Measurements from ENCODE around the gene HDGFL3. TPM values are rescaled to one million over a fixed set of nuclear protein-coding genes. Genes with fewer than 3 reads are reported as not detected.

The HDGFL3 gene
- total and polyA plus RNA-seq, 2 donors (not counting 3 experiments of a cell fraction or from before 2014, with no cell fraction given), result 20.2 to 155 TPM

DNA sequence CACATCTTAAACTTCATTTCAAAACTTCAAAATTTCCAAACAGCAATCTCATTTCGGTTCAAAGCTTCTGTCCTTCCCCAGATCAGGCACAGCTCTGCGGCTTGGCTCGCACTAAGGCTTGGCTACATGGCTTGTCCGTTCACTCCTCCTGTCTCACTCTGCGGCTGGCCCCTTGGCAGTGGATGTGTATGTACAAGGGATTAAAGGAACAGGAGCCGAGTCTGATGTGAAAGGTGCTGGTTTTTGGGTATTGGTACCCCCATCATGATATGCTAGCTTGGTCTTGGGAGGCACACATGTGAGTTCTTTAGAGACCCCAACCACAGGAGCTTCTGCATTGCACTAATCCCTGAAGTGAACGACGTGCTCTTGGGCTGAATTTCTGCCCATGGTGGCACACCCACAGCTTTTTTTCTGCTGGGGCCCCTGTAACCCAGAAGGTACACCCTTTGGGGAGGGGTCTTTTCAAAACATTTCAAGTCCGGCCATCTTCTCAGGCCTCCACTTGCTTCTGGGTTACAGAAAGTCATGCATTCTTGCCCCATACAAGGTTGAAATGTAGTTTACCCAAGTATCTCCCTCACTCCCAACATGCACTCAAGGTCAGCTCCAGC lies 87.5 kb downstream of the HDGFL3 start:
- dilution Hi-C loops (cut with MboI; ENCODE audit: extremely low pct_ligation_motif_present, low sequenced_read_pairs), result no loop called here
- ChIA-PET POLR2A (no interaction called here), CTCF (interaction anchor here (1.1 to 1.5 kb wide), 2 partner anchors 53 to 109 kb away, joined by 3 read pairs; partner anchors contain the start of genes BTBD1 and C15orf40)
- Histone ChIP-seq H2AFZ (ENCODE audit: low read depth, low read length) (no peak overlapping the region), H3K9me1 (replicated peaks; ENCODE audit: control insufficient read depth, extremely low read depth, insufficient read depth, low read length) (no peaks in the 10 kb centered on the region), H4K20me1 (replicated peaks; ENCODE audit: control insufficient read depth, extremely low read depth, insufficient read depth, low read length) (no peaks in the 10 kb centered on the region), H3K4me1 (ENCODE audit: control insufficient read depth, extremely low read depth, insufficient read depth, low read length) (no peaks in the 10 kb centered on the region), H3K9me3 (replicated peaks; ENCODE audit: control insufficient read depth, insufficient read depth, low read length) (no peaks in the 10 kb centered on the region), H3K36me3 (ENCODE audit: control insufficient read depth in 2 of 2, extremely low read depth in 1 of 2, insufficient read depth in 2 of 2, low read length in 2 of 2) (peaks cover 22 to 39% of the 10 kb centered on the region in 2 experiments), H3K4me2 (ENCODE audit: insufficient read depth, low read length) (no peak overlapping the region), H3K27ac (ENCODE audit: insufficient read depth, low read depth, low read length) (no peak overlapping the region), H3K4me3 (replicated peaks in 1 of 3; ENCODE audit: insufficient read depth in 1 of 3, low read depth in 1 of 3, low read length in 3 of 3) (no peak overlapping the region), H3K79me2 (ENCODE audit: control insufficient read depth, insufficient read depth, low read length) (no peaks in the 10 kb centered on the region), H3K27me3 (ENCODE audit: control insufficient read depth in 2 of 2, insufficient read depth in 2 of 2, low read length in 2 of 2) (no peaks in the 10 kb centered on the region), H3K9ac (replicated peaks; ENCODE audit: extremely low read depth, insufficient read depth, low read length) (no peak overlapping the region)
- intact Hi-C loops (cut with micrococcal nuclease), result no loop called here
- FAIRE-seq, result no peak
- TF ChIP-seq, protein P1, sequence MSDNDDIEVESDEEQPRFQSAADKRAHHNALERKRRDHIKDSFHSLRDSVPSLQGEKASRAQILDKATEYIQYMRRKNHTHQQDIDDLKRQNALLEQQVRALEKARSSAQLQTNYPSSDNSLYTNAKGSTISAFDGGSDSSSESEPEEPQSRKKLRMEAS (IDR thresholded peaks at IDR 0.05; ENCODE audit: insufficient read depth, insufficient read length), result no peak
- TF ChIP-seq POLR2AphosphoS5 (IDR thresholded peaks at IDR 0.05; ENCODE audit: insufficient read depth, low read depth, low read length) (no peak), EZH2 (IDR thresholded peaks at IDR 0.05; ENCODE audit: borderline replicate concordance, low read depth, low read length, severe bottlenecking) (no peak), FOS (IDR thresholded peaks at IDR 0.05; ENCODE audit: borderline replicate concordance, insufficient read depth, low read length) (no peak), GATA2 (IDR thresholded peaks at IDR 0.05; ENCODE audit: insufficient read depth, insufficient read length, low read depth, low read length) (no peak), MYC (IDR thresholded peaks at IDR 0.05; ENCODE audit: low read depth, low read length) (no peak), JUN (IDR thresholded peaks at IDR 0.05; ENCODE audit: borderline replicate concordance, insufficient read depth, insufficient read length, low read depth) (no peak), POLR2A (IDR thresholded peaks at IDR 0.05; ENCODE audit: low read depth, low read length) (no peak)
- TF ChIP-seq, protein P2, sequence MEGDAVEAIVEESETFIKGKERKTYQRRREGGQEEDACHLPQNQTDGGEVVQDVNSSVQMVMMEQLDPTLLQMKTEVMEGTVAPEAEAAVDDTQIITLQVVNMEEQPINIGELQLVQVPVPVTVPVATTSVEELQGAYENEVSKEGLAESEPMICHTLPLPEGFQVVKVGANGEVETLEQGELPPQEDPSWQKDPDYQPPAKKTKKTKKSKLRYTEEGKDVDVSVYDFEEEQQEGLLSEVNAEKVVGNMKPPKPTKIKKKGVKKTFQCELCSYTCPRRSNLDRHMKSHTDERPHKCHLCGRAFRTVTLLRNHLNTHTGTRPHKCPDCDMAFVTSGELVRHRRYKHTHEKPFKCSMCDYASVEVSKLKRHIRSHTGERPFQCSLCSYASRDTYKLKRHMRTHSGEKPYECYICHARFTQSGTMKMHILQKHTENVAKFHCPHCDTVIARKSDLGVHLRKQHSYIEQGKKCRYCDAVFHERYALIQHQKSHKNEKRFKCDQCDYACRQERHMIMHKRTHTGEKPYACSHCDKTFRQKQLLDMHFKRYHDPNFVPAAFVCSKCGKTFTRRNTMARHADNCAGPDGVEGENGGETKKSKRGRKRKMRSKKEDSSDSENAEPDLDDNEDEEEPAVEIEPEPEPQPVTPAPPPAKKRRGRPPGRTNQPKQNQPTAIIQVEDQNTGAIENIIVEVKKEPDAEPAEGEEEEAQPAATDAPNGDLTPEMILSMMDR (IDR thresholded peaks at IDR 0.05; ENCODE audit: extremely low read depth in 1 of 2, insufficient read depth in 1 of 2, low read depth in 1 of 2, low read length in 2 of 2), result no peak
- no TSS peak for BruUV-seq (replicated peaks)
- no peak for DNase-seq (ENCODE audit: low read depth, low spot score)

Measured in endothelial cell of umbilical vein (primary cell).